Osteoblast (primary cell): Measurements from ENCODE around the gene COL25A1. TPM values are rescaled to one million over a fixed set of nuclear protein-coding genes. Genes with fewer than 3 reads are reported as not detected.

Experiments used
- DNase-seq: peaks from one replicate; pipeline ENCODE4 v3.0.0; 2011; ENCODE audit warnings: low spot score, mixed read lengths; ENCODE audit not compliant: insufficient read length; ENCODE audit errors: missing footprints
- H2AFZ ChIP-seq: 2 replicates; pipeline ENCODE4 v1.6.0; 2011; ENCODE audit warnings: mild to moderate bottlenecking, low read length
- H3K27ac ChIP-seq: 2 replicates; pipeline ENCODE4 v1.5.1; 2011; ENCODE audit warnings: mild to moderate bottlenecking, low read depth, low read length, moderate library complexity
- H3K27me3 ChIP-seq: 2 replicates; pipeline ENCODE4 v1.6.0; 2012; ENCODE audit warnings: mild to moderate bottlenecking, control low read depth, inconsistent platforms, low read length, moderate library complexity; ENCODE audit not compliant: insufficient read depth
- H3K36me3 ChIP-seq: 2 replicates; pipeline ENCODE4 v1.5.1; 2011; ENCODE audit warnings: mild to moderate bottlenecking, low read length, control low read depth, moderate library complexity; ENCODE audit not compliant: insufficient read depth
- H3K4me1 ChIP-seq: 2 replicates; pipeline ENCODE4 v1.5.1; 2011; ENCODE audit warnings: mild to moderate bottlenecking, low read length, control low read depth, moderate library complexity; ENCODE audit not compliant: insufficient read depth
- H3K4me2 ChIP-seq: 2 replicates; pipeline ENCODE4 v1.6.0; 2011; ENCODE audit warnings: mild to moderate bottlenecking, low read length; ENCODE audit not compliant: insufficient read depth
- H3K4me3 ChIP-seq: fragments of 200-600 bp; sonication (generic); 3 replicates; pipeline ENCODE4 v1.5.1; 2012; ENCODE audit warnings: mild to moderate bottlenecking, low read length, inconsistent platforms; ENCODE audit not compliant: insufficient read depth
- H3K79me2 ChIP-seq: 2 replicates; pipeline ENCODE4 v1.6.0; 2012; ENCODE audit warnings: mild to moderate bottlenecking, low read length, control low read depth, inconsistent platforms; ENCODE audit not compliant: insufficient read depth
- H3K9me3 ChIP-seq: 2 replicates; pipeline ENCODE4 v1.5.1; 2011; ENCODE audit warnings: low read depth, low read length, control low read depth
- H4K20me1 ChIP-seq: 2 replicates; pipeline ENCODE4 v1.6.0; 2012; ENCODE audit warnings: mild to moderate bottlenecking, low read length, control low read depth; ENCODE audit not compliant: insufficient read depth
- total RNA-seq: library from RNA; depleted of rRNA; stranded (reverse); fragments of >200 nt; gene quantifications from 2 replicates; pipeline ENCODE4 v1.2.3, GENCODE V29; 2012
- TF ChIP-seq, protein P1 (sequence below): IDR thresholded peaks from 2 replicates; pipeline ENCODE4 v1.5.1; 2011; ENCODE audit warnings: mild to moderate bottlenecking, low read depth, low read length, moderate library complexity; ENCODE audit errors: extremely low read depth

COL25A1 gene
- total RNA-seq, 1 donor = 1.4 TPM

DNA sequence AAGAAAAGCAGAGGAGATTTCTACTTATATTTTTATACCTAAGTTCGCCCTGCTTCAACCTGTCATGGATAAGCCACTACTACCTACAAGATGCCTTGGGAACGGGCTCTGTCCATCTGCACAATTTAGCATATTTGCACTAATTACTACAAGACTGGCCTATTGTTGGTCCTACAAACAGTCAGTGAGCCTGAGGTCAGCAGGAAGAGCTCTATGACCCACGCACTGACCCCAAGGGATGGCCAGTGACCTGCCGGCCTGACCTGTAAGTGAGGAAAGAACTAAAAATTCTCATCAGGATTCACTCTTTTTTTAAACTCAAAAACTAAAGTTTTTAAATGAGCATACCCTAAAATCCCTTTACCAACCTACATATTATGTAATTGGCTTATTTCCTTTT, 142.0 kb downstream of the COL25A1 start:
- Histone ChIP-seq H3K4me1 (no peaks in the 10 kb centered on the region), H3K36me3 (no peaks in the 10 kb centered on the region)

DNA sequence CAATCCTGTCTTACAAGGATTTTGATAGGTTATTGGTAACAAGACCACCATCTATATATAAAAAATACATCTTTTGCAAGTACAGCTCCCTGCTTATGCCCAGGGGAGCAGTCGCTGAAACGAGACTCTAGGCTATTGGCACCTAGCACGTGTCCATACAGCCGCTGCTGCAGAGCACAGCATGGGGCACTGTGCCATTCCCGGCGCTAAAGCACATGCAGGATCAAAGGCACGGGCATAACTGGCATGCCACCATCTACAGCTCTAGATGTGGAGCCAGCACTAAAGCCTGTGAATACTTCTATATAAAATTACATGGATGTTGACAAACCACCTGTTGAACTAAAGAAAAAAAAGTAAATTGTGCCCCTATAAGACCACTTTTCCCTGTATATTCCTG, 144.8 kb downstream of the COL25A1 start:
- no peaks in the 10 kb centered on the region for H3K36me3 ChIP-seq
- no peak for DNase-seq

More for the DNA sequence above, 142.0 kb downstream of the COL25A1 start:
- Histone ChIP-seq H3K27me3 (no peaks in the 10 kb centered on the region), H4K20me1 (no peaks in the 10 kb centered on the region), H3K27ac (no peak overlapping the region), H3K79me2 (no peaks in the 10 kb centered on the region), H3K9me3 (no peaks in the 10 kb centered on the region), H2AFZ (no peak overlapping the region), H3K4me2 (no peak overlapping the region), H3K4me3 (no peak overlapping the region)
- no peak for DNase-seq
- TF ChIP-seq, protein P1, sequence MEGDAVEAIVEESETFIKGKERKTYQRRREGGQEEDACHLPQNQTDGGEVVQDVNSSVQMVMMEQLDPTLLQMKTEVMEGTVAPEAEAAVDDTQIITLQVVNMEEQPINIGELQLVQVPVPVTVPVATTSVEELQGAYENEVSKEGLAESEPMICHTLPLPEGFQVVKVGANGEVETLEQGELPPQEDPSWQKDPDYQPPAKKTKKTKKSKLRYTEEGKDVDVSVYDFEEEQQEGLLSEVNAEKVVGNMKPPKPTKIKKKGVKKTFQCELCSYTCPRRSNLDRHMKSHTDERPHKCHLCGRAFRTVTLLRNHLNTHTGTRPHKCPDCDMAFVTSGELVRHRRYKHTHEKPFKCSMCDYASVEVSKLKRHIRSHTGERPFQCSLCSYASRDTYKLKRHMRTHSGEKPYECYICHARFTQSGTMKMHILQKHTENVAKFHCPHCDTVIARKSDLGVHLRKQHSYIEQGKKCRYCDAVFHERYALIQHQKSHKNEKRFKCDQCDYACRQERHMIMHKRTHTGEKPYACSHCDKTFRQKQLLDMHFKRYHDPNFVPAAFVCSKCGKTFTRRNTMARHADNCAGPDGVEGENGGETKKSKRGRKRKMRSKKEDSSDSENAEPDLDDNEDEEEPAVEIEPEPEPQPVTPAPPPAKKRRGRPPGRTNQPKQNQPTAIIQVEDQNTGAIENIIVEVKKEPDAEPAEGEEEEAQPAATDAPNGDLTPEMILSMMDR = no peak

DNA sequence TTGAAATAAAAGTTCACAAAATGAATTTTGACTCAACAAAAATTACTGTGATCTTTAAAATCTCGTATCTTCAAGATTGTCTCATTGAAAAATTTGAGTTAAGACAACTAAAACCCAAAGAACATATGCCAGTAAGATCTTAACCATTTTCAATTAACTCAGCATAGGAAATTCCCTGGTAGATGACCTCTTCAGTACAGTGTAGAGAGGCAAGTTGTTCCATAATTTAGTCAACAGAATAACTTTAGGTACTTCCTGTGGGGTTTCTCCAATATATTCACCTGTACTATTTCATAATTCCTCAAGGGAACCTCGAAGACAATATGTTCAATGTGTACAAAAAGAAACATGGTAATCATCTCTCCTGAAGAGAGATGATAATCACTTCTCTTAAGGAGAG, 145.3 kb downstream of the COL25A1 start:
- H3K4me1 ChIP-seq = no peaks in the 10 kb centered on the region
- no peak for DNase-seq
- no peak overlapping the region for H3K4me3 ChIP-seq
- H3K27ac ChIP-seq = no peak overlapping the region
- H3K36me3 ChIP-seq = no peaks in the 10 kb centered on the region
- H3K4me2 ChIP-seq = no peak overlapping the region
- TF ChIP-seq, protein P1 = no peak
- no peaks in the 10 kb centered on the region for H4K20me1 ChIP-seq
- H3K27me3 ChIP-seq = no peaks in the 10 kb centered on the region
- no peaks in the 10 kb centered on the region for H3K9me3 ChIP-seq
- H3K79me2 ChIP-seq = no peaks in the 10 kb centered on the region
- no peak overlapping the region for H2AFZ ChIP-seq

More for the DNA sequence above, 144.8 kb downstream of the COL25A1 start:
- Histone ChIP-seq H3K27me3 (no peaks in the 10 kb centered on the region), H4K20me1 (no peaks in the 10 kb centered on the region), H3K9me3 (no peaks in the 10 kb centered on the region), H3K4me3 (no peak overlapping the region), H3K4me2 (no peak overlapping the region), H3K79me2 (no peaks in the 10 kb centered on the region), H3K4me1 (no peaks in the 10 kb centered on the region), H2AFZ (no peak overlapping the region), H3K27ac (no peak overlapping the region)
- TF ChIP-seq, protein P1 = no peak

DNA sequence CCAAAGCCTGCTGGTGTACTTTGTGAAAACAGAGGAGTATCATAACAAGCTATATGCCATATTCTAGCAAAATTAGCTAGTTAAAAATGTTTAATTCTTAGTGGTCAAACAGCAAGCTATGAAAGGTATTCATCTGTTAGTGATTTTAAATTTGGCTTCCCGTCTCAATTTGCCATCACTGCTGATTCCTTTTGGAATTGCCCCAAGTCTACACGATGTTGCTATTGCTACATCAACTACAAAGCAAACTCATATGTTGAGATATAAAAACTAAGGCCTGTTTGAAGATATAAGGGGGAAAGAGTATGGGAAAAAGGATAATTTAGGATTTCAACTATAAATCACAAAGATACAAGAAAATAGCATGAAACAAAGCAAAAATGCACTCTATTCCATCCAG, 146.1 kb downstream of the COL25A1 start:
- no peak for DNase-seq
- Histone ChIP-seq H4K20me1 (no peaks in the 10 kb centered on the region), H3K4me2 (no peak overlapping the region), H3K27me3 (no peaks in the 10 kb centered on the region), H3K27ac (no peak overlapping the region), H3K9me3 (no peaks in the 10 kb centered on the region), H3K36me3 (no peaks in the 10 kb centered on the region), H3K4me1 (no peaks in the 10 kb centered on the region), H3K79me2 (no peaks in the 10 kb centered on the region), H3K4me3 (no peak overlapping the region), H2AFZ (no peak overlapping the region)
- TF ChIP-seq, protein P1 = no peak
